IPS DF 4.7 (cell line): ENCODE data around the gene MAP4K4.

Experiments
- DNase-seq: peaks from one replicate; pipeline ENCODE4 v3.0.0-alpha.2; 2013; ENCODE audit warnings: low spot score; ENCODE audit errors: extremely low read depth

Gene MAP4K4

DNA sequence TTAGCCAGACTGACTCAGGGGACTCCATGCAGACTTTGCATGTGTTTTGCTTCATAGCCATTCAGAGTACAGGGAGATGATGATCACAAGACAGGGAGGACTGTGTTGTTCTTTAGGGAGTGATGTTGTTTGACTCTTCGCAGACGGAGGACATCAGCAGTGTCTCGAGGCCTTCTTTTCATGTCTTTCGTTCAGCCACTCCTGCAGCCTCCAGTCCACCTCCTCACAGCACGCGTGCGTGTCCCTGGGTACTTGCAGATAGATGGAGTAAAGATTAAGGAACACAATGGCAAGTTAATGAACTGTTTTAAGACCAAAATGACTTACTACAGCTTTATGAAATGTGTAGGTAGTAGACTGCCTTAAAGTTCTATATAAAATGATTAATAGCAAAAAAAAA lies 114.7 kb downstream of the MAP4K4 start:
- no peak for DNase-seq

DNA sequence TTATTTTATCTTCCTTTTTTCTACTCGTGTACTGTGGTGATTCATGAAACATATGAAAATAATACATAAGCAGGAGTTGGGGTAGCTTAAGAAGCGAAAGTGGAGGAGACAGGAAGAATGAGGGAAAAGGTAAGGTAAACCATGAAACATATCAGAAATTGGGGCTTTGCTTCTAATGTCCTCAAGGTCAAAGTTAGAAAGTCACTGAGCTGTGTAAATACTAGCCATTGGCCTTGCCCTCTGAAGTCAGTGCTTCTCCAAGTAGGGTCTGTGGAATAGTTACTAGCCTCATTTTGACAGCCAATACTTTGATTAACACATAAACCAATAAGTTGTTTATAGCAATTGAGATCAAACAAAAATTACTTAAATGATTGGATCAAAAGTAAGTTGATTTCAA lies 117.2 kb downstream of the MAP4K4 start:
- DNase-seq = no peak

DNA sequence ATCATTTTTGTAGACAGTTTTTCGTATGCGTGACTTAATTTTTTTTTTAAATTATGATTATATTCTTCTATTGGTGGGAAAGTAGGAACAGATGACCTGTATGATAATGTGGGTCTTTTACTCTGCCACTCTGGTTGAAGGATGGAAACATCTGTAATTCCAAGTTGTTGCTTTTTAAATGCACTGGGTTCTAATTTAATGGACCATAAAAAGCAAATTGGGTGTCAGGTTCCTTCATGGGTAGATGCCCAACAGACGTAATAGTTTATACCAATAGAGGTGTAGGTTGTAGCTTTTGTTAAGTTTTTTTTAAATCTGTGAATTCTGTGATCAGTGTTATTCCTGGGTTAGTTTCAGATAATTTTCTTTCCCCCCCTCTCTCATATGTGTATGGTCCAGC lies 117.6 kb downstream of the MAP4K4 start:
- DNase-seq = no peak

DNA sequence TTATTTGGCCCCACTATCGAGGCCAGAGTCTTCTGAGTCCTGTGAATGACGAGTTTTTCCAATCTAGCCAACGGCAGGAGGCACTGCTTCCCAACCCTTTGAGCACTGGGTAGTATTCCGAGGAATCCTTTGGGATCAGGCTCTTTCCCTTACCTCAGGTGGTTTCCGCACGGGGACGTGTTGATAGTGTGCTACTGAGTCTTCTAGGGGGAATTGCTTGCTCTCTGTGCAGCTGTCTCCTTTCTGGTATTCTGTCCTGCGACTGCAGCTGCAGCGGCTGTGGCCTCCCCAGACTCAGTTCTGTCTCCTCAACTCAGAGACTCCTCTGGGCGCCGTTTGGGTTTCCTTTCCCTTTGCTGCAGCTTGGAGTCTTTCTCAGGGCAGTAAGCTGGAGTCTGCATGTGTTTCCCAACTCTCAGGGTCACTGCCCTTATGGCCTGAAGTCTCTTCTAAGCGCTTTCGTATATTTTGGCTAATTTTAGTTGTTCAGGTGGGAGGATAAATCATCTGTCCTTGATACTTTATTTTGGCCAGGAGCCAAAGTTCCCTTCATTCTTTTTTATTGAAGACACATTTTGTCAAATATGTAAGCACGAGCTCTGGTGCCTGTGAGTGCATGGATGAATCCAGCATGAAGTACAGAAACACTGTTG lies 118.4 kb downstream of the MAP4K4 start:
- no peak for DNase-seq

DNA sequence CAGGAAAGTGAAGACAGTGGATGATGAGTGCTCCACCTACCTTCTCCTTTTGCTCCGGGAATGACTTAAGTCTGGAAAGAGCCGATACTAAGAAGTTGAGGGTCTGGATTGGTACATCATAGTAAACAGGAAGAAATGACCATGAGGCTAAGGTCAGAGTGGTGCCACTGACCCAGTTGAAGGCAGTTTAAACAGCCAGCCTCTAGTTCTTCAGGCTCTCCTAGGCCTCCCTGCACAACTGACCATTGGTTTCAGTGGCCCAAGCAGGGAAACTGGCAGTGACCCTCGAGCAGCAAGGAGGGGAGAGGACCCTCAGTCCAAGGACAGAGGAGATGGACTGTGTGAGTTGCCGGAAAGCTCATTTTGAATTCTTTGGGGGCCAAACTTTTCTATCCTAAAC lies 119.1 kb downstream of the MAP4K4 start:
- DNase-seq = no peak

DNA sequence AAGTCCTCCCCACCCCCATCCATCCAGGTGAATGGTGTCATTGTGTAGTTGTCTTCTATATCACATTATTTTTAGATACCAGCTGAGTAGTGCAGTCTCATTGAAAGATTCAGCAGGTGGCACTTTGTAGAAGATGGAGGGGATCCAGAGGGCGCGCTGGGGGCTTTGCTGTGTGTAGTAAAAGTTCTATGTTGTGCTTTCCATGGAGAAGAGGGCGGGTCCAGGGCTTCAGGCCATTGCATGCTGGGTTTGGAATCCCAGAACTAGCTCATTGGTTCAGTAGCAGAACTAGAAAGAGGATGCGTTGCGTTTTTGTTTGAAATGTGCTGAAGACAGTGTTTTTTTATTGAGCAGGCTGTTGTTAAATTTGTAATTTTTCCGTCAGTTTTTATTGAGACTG lies 120.0 kb downstream of the MAP4K4 start:
- no peak for DNase-seq

DNA sequence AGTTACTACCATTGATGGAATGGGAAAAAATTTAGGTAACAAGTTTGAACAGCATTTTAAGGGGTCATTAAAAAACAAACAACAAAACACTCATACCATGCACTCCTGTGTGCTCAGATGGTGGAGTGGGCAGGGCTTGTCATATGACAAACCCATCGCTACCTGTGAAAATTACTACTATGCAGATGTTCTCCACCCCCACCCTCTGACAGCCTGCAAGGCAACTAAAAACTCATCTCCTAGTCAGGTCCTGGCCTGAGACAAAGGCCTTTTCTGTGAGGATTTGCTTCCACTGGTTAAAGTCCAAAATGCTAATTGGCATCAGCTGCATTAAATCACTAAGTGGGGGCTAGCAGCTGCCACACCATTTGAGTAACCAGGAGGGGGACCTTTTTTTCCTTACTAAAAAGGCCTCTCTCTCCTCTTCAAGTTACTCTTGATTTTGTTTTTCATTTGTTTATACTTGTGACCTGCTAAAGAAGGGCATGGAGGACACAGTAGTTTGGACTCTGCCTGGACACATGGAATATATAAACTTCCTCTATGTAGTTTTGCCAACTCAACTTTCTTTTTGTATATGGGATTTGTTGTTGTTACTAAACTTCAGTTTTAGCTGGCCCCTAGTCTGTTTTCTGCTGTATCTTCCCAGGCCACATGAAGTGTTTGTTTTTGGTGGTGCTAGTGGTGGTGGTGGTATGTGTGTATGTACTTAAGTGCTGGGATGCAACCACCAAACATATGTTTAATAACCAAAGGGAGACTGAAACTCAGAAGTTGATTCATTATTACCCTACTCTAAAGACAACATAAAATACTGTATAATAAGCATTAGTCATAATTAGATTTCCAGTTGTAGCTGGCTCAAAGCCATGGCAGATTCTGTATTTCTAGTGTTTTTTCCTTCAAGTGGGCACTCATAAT lies 121.3 kb downstream of the MAP4K4 start:
- DNase-seq = no peak

DNA sequence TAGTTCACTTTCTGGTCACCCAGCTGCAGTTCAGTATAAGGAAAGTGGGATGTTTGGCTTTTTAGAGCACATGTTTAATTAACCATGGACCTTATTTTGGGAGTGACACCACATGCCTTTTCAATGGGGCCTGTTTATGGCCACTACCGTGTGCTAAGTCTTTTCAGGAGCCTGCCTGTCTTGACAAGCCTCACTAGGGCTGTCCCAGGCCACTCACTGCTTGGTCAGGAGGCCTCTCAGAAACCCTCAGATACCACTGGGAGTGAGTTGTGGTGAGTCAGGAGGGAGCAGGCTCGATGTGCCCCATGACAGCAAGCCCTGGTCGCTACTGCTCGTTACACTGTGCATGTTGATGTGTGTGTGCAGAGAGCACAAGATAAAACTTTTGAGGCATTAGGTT lies 123.0 kb downstream of the MAP4K4 start:
- DNase-seq = no peak

DNA sequence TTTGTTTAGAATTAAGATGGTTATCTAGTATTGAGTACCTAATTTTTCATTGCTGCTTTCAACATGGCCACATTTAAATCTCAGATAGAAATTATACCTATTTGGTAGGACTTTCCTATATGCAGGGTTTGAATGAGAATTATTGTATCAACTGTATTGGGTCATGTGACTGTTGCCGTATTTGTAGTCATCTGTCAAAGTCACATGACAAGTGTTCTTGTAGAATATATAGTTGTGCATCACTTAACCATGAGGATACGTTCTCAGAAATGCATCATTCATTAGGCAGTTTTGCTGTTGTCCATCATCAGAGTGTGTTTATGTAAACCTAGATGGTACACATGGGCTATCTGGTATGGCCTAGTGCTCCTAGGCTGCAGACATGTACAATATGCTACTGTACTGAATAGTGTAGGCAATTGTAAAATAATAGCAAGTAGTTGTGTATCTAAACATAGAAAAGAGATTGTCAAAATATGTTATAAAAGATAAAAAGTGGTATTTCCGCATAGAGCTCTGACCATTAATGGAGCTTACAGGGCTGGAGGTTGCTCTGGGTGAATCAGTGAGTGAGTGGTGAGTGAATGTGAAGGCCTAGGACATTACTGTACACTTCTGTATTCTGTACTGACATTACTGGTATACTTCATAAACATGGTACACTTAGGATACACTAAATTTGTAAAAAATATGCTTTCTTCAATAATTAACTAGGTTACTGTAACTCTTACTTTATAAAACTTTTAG lies 123.7 kb downstream of the MAP4K4 start:
- DNase-seq = no peak

DNA sequence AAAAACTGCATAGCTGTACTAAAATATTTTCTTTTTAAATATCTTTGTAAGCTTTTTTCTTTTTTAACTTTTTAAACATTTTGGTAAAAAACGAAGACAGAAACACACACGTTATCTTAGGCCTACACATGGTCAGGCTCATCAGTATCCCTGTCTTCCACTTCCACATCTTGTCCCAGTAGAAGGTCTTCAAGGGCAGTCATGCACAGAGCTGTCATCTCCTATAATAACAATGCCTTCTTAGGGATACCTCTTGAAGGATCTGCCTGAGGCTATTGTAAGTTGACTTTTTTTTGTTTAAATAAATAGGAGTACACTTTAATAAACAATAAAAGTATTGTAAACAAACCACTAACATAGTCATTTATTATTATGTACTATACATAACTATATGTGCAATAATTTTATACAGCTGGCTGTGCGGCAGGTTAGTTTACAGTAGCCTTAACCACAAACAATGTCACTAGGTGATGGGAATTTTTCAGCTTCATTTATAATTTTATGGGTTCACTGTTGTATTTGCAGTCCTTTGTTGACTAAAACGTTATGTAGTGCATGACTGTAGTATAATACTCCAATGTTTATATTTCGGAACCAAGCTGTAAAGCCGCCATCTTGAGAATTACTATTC lies 124.4 kb downstream of the MAP4K4 start:
- no peak for DNase-seq

DNA sequence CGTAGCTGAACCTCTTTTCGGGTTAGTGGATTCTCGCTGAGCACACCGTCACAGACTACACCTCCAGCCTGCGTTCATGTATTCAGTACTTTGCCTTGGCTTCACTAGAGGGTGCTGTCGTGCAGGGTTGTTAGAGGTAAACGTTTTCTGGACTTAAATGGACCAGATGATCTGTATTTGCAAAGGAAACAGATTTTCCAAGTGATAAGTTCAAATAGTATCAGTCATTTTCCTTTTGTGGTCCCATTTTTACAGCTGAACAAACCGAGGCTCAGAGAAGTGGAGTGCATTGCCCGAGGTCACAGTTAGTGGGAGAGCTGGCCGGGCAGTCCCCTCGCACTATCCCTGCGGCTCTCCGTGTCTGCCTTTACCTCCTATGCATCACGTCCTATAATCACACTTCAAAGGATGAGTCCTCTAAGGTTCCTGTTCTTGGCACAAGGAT lies 125.9 kb downstream of the MAP4K4 start:
- DNase-seq = no peak

DNA sequence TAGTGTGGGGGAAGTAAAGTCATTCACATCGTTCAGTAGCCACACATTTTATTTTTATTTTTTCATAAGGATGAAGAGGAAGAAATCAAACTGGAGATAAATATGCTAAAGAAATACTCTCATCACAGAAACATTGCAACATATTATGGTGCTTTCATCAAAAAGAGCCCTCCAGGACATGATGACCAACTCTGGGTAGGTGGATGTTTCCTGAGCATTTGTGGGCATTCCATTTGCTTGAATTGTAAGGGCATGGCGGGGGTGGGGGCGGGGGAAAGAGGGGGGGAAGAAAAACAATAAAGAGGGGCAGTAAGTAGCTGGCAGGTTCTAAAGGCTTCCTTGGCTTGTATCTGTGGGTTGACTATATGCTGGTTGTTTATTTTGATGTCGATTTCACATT lies 126.4 kb downstream of the MAP4K4 start:
- DNase-seq = no peak

DNA sequence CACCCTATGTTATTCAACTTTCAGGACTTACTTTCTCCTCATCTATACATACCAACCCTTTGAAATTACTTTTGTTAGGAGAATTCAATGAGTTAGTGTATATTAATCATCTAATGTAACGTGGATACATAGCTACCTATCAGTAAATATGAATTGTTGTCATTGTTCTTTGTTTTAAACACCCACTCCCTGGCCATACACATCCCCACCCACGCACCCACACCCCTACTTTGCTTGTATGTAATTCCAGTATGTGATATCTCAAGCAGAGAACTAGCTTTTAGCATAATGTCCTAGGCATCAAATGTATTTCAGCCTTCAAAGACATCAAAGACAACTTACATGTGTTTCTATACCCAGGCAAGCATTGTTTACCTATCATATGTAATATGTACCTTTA lies 129.2 kb downstream of the MAP4K4 start:
- DNase-seq = no peak

DNA sequence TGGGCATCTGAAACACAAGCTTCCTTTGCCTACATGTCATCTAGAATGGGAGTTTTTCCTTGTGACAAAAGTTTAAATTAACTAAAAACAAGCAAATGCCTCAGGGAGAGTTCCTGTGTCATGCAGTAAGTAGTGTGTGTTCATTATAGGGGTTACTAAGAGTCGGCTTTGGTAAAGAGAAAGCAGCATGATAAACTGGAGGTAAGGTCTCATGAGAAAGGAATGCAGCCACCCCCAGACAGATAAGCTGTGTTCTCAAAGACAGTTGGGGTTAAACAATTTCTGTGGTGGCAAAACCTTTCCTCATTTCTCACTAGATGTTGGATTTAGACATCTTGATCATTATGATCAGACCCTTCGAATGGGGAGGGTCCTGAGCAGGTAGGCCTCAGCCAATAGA lies 129.7 kb downstream of the MAP4K4 start:
- DNase-seq = no peak

DNA sequence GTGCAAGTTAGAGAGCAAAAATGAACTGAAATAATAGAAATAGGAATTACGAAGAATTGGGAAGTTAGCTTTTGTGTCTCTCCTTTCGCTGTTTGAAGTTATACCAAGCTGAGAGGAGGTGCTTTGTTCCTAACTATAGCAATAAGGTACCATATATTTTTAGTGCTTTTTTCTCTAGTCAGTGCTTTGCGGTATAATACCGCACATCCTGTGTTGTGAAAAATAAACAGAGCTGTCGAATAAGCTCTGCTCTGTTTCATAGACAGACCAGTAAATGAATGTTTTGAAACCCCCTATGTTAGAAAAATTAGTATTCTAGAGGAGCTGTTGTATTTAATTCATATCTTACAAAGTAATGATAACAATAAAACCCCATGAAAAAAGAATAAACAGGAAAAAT lies 130.8 kb downstream of the MAP4K4 start:
- DNase-seq = no peak

DNA sequence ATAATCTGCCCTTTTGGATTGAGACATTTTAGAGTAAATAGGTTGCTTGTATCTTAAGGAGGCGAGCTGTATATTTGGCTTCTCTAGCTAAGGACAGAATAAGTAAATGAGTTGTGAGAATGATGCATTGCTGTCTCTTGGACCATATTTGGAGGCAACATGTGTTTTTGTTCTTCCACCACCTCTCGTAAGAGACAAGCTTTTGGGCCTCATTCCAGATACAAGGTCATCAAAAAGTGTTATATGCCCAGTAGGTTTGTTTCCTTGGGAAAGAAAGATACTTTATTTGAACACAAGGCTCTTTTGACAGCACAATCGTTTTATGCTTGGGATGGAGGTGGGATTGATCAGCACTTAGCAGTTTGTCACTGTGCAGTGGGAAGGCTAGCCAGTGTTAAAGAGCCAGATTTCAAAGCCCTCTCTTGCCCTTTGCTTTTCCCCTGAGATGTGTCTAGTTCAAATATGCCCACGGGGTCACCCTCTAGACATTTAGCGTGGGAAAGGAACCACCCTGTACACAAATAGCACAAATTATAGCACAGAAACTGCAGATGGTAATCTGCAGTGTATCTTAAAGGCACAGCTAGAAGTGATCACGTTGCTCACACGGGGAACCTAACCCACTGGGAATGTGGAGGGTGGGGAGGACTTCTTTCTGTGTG lies 131.3 kb downstream of the MAP4K4 start:
- DNase-seq = no peak

DNA sequence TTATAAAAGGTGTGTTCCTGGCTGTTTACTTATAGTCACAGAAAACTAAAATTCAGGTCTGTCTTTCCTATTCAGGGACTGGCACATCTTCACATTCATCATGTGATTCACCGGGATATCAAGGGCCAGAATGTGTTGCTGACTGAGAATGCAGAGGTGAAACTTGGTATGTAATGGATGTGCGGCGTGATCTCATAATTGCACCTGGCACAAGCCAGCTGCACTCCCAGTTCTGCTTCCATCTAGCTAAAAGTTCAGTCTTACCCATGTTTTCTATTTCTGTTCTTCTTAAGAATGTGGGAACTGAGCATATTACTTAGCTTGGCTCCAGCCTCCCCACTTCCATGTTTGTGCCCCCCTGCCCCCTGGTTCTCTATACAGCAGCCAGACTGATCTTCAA lies 131.9 kb downstream of the MAP4K4 start:
- DNase-seq = no peak

DNA sequence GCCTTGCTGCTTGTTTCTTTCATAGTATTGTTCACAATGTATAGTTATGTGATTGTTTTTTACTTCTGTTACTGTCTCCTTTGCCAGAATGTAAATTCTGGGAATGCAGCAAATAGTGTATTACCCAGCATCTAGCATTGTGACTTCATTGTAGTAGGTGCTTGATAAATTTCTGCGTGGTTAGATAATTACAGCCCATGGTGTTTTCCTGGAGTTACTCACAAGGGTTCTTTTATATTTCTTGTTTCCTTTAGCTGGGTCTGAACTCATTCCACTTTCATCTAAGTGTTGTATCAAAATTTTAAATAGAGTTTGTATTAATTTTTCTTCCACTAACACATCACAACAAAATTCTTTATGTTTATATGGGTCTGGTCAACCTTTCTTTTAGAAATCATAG lies 132.6 kb downstream of the MAP4K4 start:
- no peak for DNase-seq

DNA sequence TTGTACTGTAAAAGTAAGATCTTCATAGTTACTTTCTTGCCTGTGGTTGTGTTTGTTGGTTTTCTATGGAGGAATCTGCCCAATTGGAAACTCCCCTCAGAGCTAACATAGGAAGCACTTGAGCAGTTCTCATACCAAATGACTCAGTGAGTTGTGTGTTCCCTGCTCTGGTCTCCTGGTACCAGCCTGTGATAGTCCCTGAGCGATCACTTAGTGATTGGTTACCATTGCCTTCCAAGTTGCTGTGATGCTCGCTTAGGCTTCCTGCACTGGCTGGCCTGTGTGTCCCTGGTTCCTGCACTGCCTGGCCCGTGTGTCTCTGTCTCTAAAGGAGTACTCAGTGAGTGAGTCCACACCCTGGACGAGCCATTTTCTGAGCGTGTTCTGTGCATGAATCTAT lies 133.0 kb downstream of the MAP4K4 start:
- no peak for DNase-seq

DNA sequence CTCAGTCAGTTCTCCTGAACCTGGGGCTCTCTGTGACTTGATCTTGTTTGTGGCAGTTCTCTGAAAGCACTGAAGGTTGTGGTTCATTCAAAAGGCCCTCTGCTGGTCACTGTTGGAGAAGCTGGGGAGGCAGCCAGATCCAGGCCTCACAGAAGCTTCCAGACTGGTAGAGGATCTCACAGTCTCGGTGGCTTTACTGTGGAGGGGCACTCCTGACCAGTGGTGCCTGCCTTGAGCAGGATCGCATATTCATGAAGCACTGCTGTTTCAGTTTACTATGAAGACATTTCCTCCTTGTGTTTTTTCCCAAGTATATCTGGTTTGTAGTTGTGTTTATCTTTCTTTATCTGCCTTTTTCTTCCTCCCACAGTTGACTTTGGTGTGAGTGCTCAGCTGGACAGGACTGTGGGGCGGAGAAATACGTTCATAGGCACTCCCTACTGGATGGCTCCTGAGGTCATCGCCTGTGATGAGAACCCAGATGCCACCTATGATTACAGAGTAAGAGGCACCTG lies 133.9 kb downstream of the MAP4K4 start:
- no peak for DNase-seq

DNA sequence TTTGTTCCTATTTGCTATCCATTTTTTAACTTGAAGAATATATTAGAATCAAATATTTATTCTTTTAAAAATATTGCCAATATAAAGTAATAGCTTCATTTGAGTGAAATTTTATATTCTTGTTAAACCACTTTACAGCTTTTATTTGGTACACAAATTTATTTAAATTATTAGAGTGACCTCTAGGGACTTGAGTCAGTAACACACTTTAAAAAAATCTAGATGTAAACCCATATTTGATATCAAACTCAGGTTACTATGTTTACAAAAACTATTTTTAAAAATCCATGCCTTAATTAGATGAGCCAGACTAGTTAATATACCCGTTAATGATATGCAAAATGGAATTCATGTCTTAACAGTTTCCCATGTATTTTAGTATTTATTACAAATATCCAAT lies 134.6 kb downstream of the MAP4K4 start:
- DNase-seq = no peak
